Choroid plexus epithelial cell (primary cell): Measurements from ENCODE around the gene ARSA.

Experiments
- DNase-seq: peaks from one replicate; pipeline ENCODE4 v3.0.0-alpha.2; 2010; ENCODE audit warnings: low read depth
- H3K4me3 ChIP-seq: 2 replicates; pipeline ENCODE4 v1.5.1; 2011; ENCODE audit warnings: low read depth, mild to moderate bottlenecking, control low read depth, low read length, moderate library complexity
- CTCF ChIP-seq: conservative IDR thresholded peaks from 2 replicates; pipeline ENCODE4 v1.5.1; 2011; ENCODE audit warnings: low read depth, mild to moderate bottlenecking, control low read depth, inconsistent platforms, low read length, moderate library complexity

ARSA gene

GRCh38 chr22:50627642-50628542 lies at the start of gene ARSA:
Gene ARSA (minus strand): TSS chr22:50628152. CDS start chr22:50627779, 373 bp downstream.
- peak; percentile 51 for TF ChIP-seq CTCF
- peak within 1 kb of the TSS; percentile 85 for H3K4me3 ChIP-seq
- peak; percentile 83 for DNase-seq

GRCh38 chr22:50676661-50677492 lies 48.9 kb upstream of the ARSA start:
- no peak for DNase-seq
- no peak for TF ChIP-seq CTCF
- H3K4me3 ChIP-seq, result no peak overlapping the region

GRCh38 chr22:50676180-50676636 lies 48.3 kb upstream of the ARSA start:
- DNase-seq, result no peak
- no peak overlapping the region for H3K4me3 ChIP-seq
- no peak for TF ChIP-seq CTCF

GRCh38 chr22:50675553-50676179 lies 47.7 kb upstream of the ARSA start:
- H3K4me3 ChIP-seq, result no peak overlapping the region
- TF ChIP-seq CTCF, result no peak
- DNase-seq, result no peak

- peak overlapping the region; percentile 20 for H3K4me3 ChIP-seq
- DNase-seq, result no peak
- TF ChIP-seq CTCF, result no peak
Observed at GRCh38 chr22:50674606-50675552, 46.9 kb upstream of the ARSA start.

- no peak for DNase-seq
- H3K4me3 ChIP-seq, result no peak overlapping the region
- TF ChIP-seq CTCF, result no peak
Observed at GRCh38 chr22:50674130-50674500, 46.2 kb upstream of the ARSA start.
